GM12878 (cell line): ENCODE data around the gene FAM78A. TPM values are rescaled to one million over a fixed set of nuclear protein-coding genes. Genes with fewer than 3 reads are reported as not detected.

ENCODE experiments used
- ATAC-seq: fragments of 200-7000 bp; cut with Tn5 transposase; 3 replicates; pipeline ENCODE4 v1.9.1; 2020; ENCODE audit warnings: mild to moderate bottlenecking, moderate library complexity
- Bru-seq: library from RNA; stranded (reverse); fragments of 400-500 nt; gene quantifications from one replicate; lab custom pipeline; 2021; lab: Mats Ljungman, UMichigan
- BruChase-seq, 2 experiments: library from RNA; stranded (reverse); fragments of 400-500 nt; gene quantifications; one replicate each; lab custom pipeline; 2021; lab: Mats Ljungman, UMichigan
- BruUV-seq: library from RNA; stranded (reverse); fragments of 400-500 nt; replicated peaks from 2 replicates; lab custom pipeline; 2021; lab: Mats Ljungman, UMichigan
- CTCF ChIA-PET: fragments of 300-600 bp; sonication (Branson Sonifier 250); formaldehyde crosslinking; extraction: SDS; loops from one replicate; lab custom pipeline; 2021; ENCODE audit warnings: inconsistent platforms; lab: Yijun Ruan, JAX
- POLR2A ChIA-PET: fragments of 350-600 bp; formaldehyde crosslinking; extraction: SDS; loops from one replicate; lab custom pipeline; 2021; ENCODE audit warnings: inconsistent platforms; lab: Charles Lee
- RAD21 ChIA-PET: fragments of 300-600 bp; sonication (Branson Sonifier 250); formaldehyde crosslinking; loops from one replicate; lab custom pipeline; 2023; ENCODE audit warnings: antibody characterized with exemption; ENCODE audit not compliant: unreplicated experiment; lab: Charles Lee
- SMC1A ChIA-PET: fragments of 300-600 bp; sonication (Branson Sonifier 250); formaldehyde crosslinking; loops from one replicate; lab custom pipeline; 2023; ENCODE audit not compliant: unreplicated experiment, uncharacterized antibody; lab: Charles Lee
- DNase-seq: peaks from one replicate; pipeline ENCODE4 v3.0.0-alpha.2; 2011; ENCODE audit warnings: low read depth, low spot score
- FAIRE-seq: peaks from 3 replicates; lab custom pipeline; 2011; peaks lifted over from hg19 to GRCh38; lab: Jason Lieb, UNC
- H2AFZ ChIP-seq: 2 replicates; pipeline ENCODE4 v1.6.0; 2011; ENCODE audit warnings: low read depth, low read length, control low read depth; ENCODE audit not compliant: control insufficient read depth
- H3K27ac ChIP-seq: 2 replicates; pipeline ENCODE4 v1.5.1; 2011; ENCODE audit warnings: control low read depth; ENCODE audit not compliant: control insufficient read depth, insufficient read depth
- H3K27me3 ChIP-seq, 2 experiments: replicated peaks in 1 of 2; 2 replicates each; pipeline versions ENCODE4 v1.6.0 to v1.6.1; 2011; ENCODE audit warnings: low read length in 1 of 2; ENCODE audit not compliant: control insufficient read depth in 2 of 2, insufficient read depth in 2 of 2
- H3K36me3 ChIP-seq, 2 experiments: 2 replicates each; pipeline ENCODE4 v1.5.1; 2011; ENCODE audit warnings: low read length in 1 of 2; ENCODE audit not compliant: control insufficient read depth in 2 of 2, insufficient read depth in 2 of 2
- H3K4me1 ChIP-seq: 2 replicates; pipeline ENCODE4 v1.6.1; 2011; ENCODE audit warnings: mild to moderate bottlenecking, low read length, moderate library complexity, mixed read lengths; ENCODE audit not compliant: control insufficient read depth, insufficient read depth
- H3K4me2 ChIP-seq: 2 replicates; pipeline ENCODE4 v1.6.0; 2011; ENCODE audit warnings: control low read depth; ENCODE audit not compliant: control insufficient read depth, insufficient read depth
- H3K4me3 ChIP-seq: fragments of 200-600 bp; sonication (generic); 2 replicates; pipeline ENCODE4 v1.5.1; 2016
- H3K79me2 ChIP-seq: 2 replicates; pipeline ENCODE4 v1.6.0; 2011; ENCODE audit warnings: low read length; ENCODE audit not compliant: control insufficient read depth, insufficient read depth
- H3K9ac ChIP-seq: 2 replicates; pipeline ENCODE4 v1.8.0; 2011; ENCODE audit warnings: low read length, control low read depth, mixed read lengths; ENCODE audit not compliant: control insufficient read depth, insufficient read depth
- H3K9me3 ChIP-seq: replicated peaks from 3 replicates; pipeline ENCODE4 v1.5.1; 2011; ENCODE audit warnings: mild to moderate bottlenecking, low read length; ENCODE audit not compliant: control insufficient read depth, insufficient read depth
- H4K20me1 ChIP-seq: 2 replicates; pipeline ENCODE4 v1.6.0; 2011; ENCODE audit not compliant: control insufficient read depth, insufficient read depth
- BACH1 ChIP-seq: fragments of 450-650 bp; IDR thresholded peaks from 2 replicates; pipeline ENCODE4 v1.6.1; 2017; ENCODE audit warnings: mild to moderate bottlenecking, borderline replicate concordance
- LARP7 ChIP-seq: fragments of 450-650 bp; IDR thresholded peaks from 2 replicates; pipeline ENCODE4 v1.6.1; 2017; ENCODE audit warnings: mild to moderate bottlenecking
- NKRF ChIP-seq: fragments of 450-650 bp; conservative IDR thresholded peaks from 2 replicates; pipeline ENCODE4 v1.6.1; 2017; ENCODE audit warnings: mild to moderate bottlenecking, moderate library complexity
- SP1 ChIP-seq: IDR thresholded peaks from one replicate; pipeline ENCODE4 v1.6.1; 2011; ENCODE audit warnings: low read depth, low read length
- SPI1 ChIP-seq: IDR thresholded peaks from 2 replicates; pipeline ENCODE4 v1.6.1; 2011; ENCODE audit warnings: low read depth, mild to moderate bottlenecking, low read length, moderate library complexity, borderline replicate concordance; ENCODE audit not compliant: insufficient read depth
- ZNF217 ChIP-seq: fragments of 450-650 bp; IDR thresholded peaks from 2 replicates; pipeline ENCODE4 v1.6.1; 2017; ENCODE audit warnings: antibody characterized with exemption, mild to moderate bottlenecking
- WGBS: methylation state at CpG from one replicate; pipeline ENCODE4 v1.1.6; 2016; ENCODE audit warnings: low lambda C conversion rate; ENCODE audit not compliant: insufficient replicate concordance, insufficient coverage; ENCODE audit errors: missing lambda C conversion rate; 5-methylcytosine and 5-hydroxymethylcytosine counted together
- in situ Hi-C: fragments of 300-500 bp; cut with MboI; formaldehyde crosslinking; loops from 9 replicates; pipeline ENCODE4 v1.14.3; 2018; ENCODE audit warnings: mixed read lengths
- intact Hi-C: fragments of 100-400 bp; cut with micrococcal nuclease; formaldehyde crosslinking; loops from one replicate; pipeline ENCODE4 v1.14.2; 2022; ENCODE audit not compliant: unreplicated experiment
- long read RNA-seq, 2 experiments: library from polyadenylated mRNA; unstranded; transcript quantifications; one replicate each; pipeline ENCODE4 v2.0.0, GENCODE V29; 2019 to 2020
- polyA minus RNA-seq, 3 experiments: library from RNA; depleted of rRNA, polyadenylated mRNA; stranded (reverse); fragments of >200 nt; gene quantifications; 2 replicates each; pipeline ENCODE4 v1.2.3, GENCODE V29; 2011
- polyA plus RNA-seq, 11 experiments: library from polyadenylated mRNA; depleted of rRNA in 4 of 11; unstranded in 6 of 11; stranded (reverse) in 5 of 11; fragments of >200 nt; fragmentation: Nextera tagmentation in 4 of 11; fragmentation: Illumina TruSeq in 1 of 11; extraction: Ambion mirVana in 4 of 11; extraction: Trizol in 1 of 11; gene quantifications; 1 replicate in 1 of 11; 2 replicates in 10 of 11; pipeline versions ENCODE4 v1.2.1 to v1.2.3, GENCODE V29; 2011 to 2016; ENCODE audit warnings: inconsistent platforms in 2 of 11, missing spikeins in 2 of 11, low read depth in 1 of 11
- total RNA-seq, 4 experiments: library from RNA; depleted of rRNA in 3 of 4; stranded (reverse); fragments of >200 nt in 3 of 4; fragmentation: Illumina TruSeq in 1 of 4; extraction: Trizol in 1 of 4; gene quantifications; 2 replicates each; pipeline versions ENCODE4 v1.2.1 to v1.2.3, GENCODE V29; 2013 to 2021
- TF ChIP-seq, protein P1 (sequence below), 3 experiments: IDR thresholded peaks in 2 of 3; conservative IDR thresholded peaks in 1 of 3; 2 replicates each; pipeline ENCODE4 v1.5.1; 2011; ENCODE audit warnings: low read depth in 3 of 3, low read length in 3 of 3, mild to moderate bottlenecking in 3 of 3, control low read depth in 2 of 3, moderate library complexity in 2 of 3, inconsistent platforms in 1 of 3, mixed read lengths in 1 of 3; ENCODE audit not compliant: control insufficient read depth in 2 of 3, insufficient read depth in 1 of 3; ENCODE audit errors: extremely low read depth in 1 of 3
- TF ChIP-seq, protein P2 (sequence below): fragments of 450-650 bp; IDR thresholded peaks from 2 replicates; pipeline ENCODE4 v1.6.1; 2017; ENCODE audit warnings: antibody characterized with exemption, mild to moderate bottlenecking, moderate library complexity

Gene FAM78A, protein sequence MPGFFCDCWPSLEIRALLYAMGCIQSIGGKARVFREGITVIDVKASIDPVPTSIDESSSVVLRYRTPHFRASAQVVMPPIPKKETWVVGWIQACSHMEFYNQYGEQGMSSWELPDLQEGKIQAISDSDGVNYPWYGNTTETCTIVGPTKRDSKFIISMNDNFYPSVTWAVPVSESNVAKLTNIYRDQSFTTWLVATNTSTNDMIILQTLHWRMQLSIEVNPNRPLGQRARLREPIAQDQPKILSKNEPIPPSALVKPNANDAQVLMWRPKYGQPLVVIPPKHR
- 21.7 and 24.1 TPM in 2 replicates for total RNA-seq (2013; cell fraction: nucleolus; rRNA removed)
- total RNA-seq (2014; rRNA removed), result 19.2 and 20.1 TPM in 2 replicates
- 10.5 and 11.0 TPM in 2 replicates for total RNA-seq (2014; rRNA removed; fragmentation: Illumina TruSeq; extraction: Trizol)
- total RNA-seq (2021), result 25.1 and 25.4 TPM in 2 replicates
- polyA plus RNA-seq (2011; ENCODE audit: low read depth), result 4.4 TPM
- polyA plus RNA-seq (2011; rRNA removed), result 13.7 and 32.5 TPM in 2 replicates
- polyA plus RNA-seq (2011; cell fraction: cytosol; rRNA removed), result 31.2 and 49.8 TPM in 2 replicates
- polyA plus RNA-seq (2011; cell fraction: nucleus; rRNA removed), result 42.4 and 44.6 TPM in 2 replicates
- polyA plus RNA-seq (2012), result 14.3 and 17.2 TPM in 2 replicates
- 5.4 and 13.4 TPM in 2 replicates for polyA plus RNA-seq (2014; fragmentation: Illumina TruSeq; extraction: Trizol)
- under 1 TPM; 0.18 to 0.66 TPM for polyA plus RNA-seq (2014; fragmentation: Nextera tagmentation; extraction: Ambion mirVana)
- 19.4 and 23.5 TPM in 2 replicates for polyA plus RNA-seq (2014; rRNA removed)
- 10 to 100 TPM in 1 of 2 experiments, 1 to 10 TPM in 1; 6.7 to 10.1 TPM for polyA plus RNA-seq (2016; fragmentation: Nextera tagmentation; extraction: Ambion mirVana)
- 21.5 and 25.7 TPM in 2 replicates for polyA minus RNA-seq (2011; rRNA and poly(A)+ RNA removed)
- 19.4 and 22.6 TPM in 2 replicates for polyA minus RNA-seq (2011; cell fraction: cytosol; rRNA and poly(A)+ RNA removed)
- polyA minus RNA-seq (2011; cell fraction: nucleus; rRNA and poly(A)+ RNA removed), result 7.4 and 15.1 TPM in 2 replicates
- percentile 72 among the genes with signal in this experiment for Bru-seq, nascent RNA
- percentile 71 among the genes with signal in this experiment for BruChase-seq, experiment 1, labeled RNA remaining after a 6-hour chase
- BruChase-seq, experiment 2, labeled RNA remaining after a 2-hour chase, result percentile 75 among the genes with signal in this experiment
- long read RNA-seq, experiment 1, transcript FAM78A-203 (2 exons, 3,966 nt), result major isoform, 7 of 11 reads
- long read RNA-seq, experiment 1, partial matches to known transcripts, result 0 of 11 reads
- long read RNA-seq, experiment 1, other reads (novel, unspliced or antisense), result 4 of 11 reads
- long read RNA-seq, experiment 2, partial matches to known transcripts, result 0 of 6 reads
- long read RNA-seq, experiment 2, other reads (novel, unspliced or antisense), result 4 of 6 reads

DNA sequence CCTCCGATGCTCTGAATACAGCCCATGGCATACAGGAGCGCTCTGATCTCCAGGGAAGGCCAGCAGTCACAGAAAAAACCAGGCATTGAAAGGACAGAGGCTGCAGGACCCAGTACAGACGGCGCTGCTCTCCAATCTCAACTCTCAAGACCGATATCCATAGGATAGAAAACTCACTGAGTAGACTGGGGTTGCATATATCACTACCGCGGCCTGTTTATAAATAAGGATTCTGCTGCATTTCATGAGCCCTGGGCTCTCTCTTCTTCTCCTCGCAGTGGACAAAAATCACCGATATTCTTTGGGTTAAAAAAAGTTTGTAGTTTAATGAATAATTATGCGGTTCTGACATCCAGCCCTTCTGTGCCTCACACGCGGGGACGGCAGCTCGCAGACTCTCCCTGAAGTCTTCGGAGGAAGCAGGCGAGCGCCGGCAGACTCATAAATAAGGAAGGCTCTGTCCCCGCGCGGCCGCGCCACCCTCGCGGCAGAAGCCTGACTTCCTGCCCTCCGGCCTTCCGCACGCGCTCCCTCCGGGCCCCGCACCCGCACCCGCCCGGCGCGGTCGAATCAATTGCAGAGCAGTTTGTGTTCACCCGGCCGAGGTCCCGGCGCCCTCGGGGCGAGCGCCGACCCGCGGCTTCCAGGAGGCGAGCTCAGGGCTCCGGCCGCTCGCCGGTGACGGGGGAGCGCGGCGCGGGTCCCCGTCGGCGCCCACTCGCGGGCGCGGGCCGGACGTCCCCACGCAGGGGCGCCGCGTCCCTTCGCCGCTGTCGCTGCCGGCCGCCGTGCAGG is at the start of gene FAM78A:
Gene FAM78A (minus strand): TSS at position 417 of the 795 bp plus-strand sequence. CDS start 331 bp downstream, at position 86.
- peak within 1 kb of the TSS; percentile 68 for H2AFZ ChIP-seq
- WGBS, result 1% methylated on average over 49 of the region's 76 CpGs
- no peaks in the 10 kb centered on the region for H4K20me1 ChIP-seq
- POLR2A ChIA-PET, result interaction anchor here (11.3 kb wide), 1 partner anchor 22 kb away, joined by 267 read pairs; no protein-coding TSS in a partner anchor
- DNase-seq (no peak), ATAC-seq (peak; percentile 3), FAIRE-seq (peak; percentile 7)
- RAD21 ChIA-PET, result interaction anchor here (3.3 to 11.6 kb wide), 2 partner anchors 21 to 97 kb away, joined by 35 to 181 read pairs; no protein-coding TSS in a partner anchor
- peak within 1 kb of the TSS; percentile 97 for H3K9ac ChIP-seq
- no peaks in the 10 kb centered on the region; a peak in 2 of 4 replicates for H3K27me3 ChIP-seq
- H3K9me3 ChIP-seq, result no peaks in the 10 kb centered on the region
- in situ Hi-C loops, result no loop called here
- H3K4me2 ChIP-seq, result peak within 1 kb of the TSS; percentile 100
- no peaks in the 10 kb centered on the region for H3K36me3 ChIP-seq
- intact Hi-C loops, result loop anchor here (1.0 kb wide), 1 partner anchor 24 kb away; no protein-coding TSS in a partner anchor
- peak within 1 kb of the TSS; percentile 99 for H3K4me3 ChIP-seq
- BruUV-seq, result TSS peak; percentile 55
- H3K27ac ChIP-seq, result peak within 1 kb of the TSS; percentile 99
- CTCF ChIA-PET, result interaction anchor here (0.6 to 9.8 kb wide), 4 partner anchors 22 to 293 kb away, joined by 3 to 151 read pairs (median 33); no protein-coding TSS in a partner anchor
- peaks cover 21% of the 10 kb centered on the region for H3K4me1 ChIP-seq
- SMC1A ChIA-PET, result interaction anchor here (1.3 to 7.9 kb wide), 3 partner anchors 22 to 95 kb away, joined by 3 to 154 read pairs (median 3); no protein-coding TSS in a partner anchor
- peaks cover 59% of the 10 kb centered on the region for H3K79me2 ChIP-seq
- TF ChIP-seq NKRF (0 out of 2 replicates have a peak, but pooled peaks have one; percentile 29), ZNF217 (peak; percentile 36; the same call in 1 of the 2 replicates), SP1 (no peak), BACH1 (peak; percentile 81; the same call in 1 of the 2 replicates), LARP7 (peak; percentile 83; the same call in 1 of the 2 replicates), SPI1 (peak; percentile 34; the same call in 1 of the 2 replicates)
- TF ChIP-seq, protein P1, sequence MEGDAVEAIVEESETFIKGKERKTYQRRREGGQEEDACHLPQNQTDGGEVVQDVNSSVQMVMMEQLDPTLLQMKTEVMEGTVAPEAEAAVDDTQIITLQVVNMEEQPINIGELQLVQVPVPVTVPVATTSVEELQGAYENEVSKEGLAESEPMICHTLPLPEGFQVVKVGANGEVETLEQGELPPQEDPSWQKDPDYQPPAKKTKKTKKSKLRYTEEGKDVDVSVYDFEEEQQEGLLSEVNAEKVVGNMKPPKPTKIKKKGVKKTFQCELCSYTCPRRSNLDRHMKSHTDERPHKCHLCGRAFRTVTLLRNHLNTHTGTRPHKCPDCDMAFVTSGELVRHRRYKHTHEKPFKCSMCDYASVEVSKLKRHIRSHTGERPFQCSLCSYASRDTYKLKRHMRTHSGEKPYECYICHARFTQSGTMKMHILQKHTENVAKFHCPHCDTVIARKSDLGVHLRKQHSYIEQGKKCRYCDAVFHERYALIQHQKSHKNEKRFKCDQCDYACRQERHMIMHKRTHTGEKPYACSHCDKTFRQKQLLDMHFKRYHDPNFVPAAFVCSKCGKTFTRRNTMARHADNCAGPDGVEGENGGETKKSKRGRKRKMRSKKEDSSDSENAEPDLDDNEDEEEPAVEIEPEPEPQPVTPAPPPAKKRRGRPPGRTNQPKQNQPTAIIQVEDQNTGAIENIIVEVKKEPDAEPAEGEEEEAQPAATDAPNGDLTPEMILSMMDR (IDR thresholded peaks at IDR 0.05 in 2 of 3, conservative IDR thresholded peaks at IDR 0.05 in 1 of 3; ENCODE audit: control insufficient read depth in 2 of 3, extremely low read depth in 1 of 3, insufficient read depth in 1 of 3, low read depth in 3 of 3, low read length in 3 of 3), result peak in 2 of 3 experiments; percentile 10 to 21; a peak in 3 of 6 replicates
- TF ChIP-seq, protein P2, sequence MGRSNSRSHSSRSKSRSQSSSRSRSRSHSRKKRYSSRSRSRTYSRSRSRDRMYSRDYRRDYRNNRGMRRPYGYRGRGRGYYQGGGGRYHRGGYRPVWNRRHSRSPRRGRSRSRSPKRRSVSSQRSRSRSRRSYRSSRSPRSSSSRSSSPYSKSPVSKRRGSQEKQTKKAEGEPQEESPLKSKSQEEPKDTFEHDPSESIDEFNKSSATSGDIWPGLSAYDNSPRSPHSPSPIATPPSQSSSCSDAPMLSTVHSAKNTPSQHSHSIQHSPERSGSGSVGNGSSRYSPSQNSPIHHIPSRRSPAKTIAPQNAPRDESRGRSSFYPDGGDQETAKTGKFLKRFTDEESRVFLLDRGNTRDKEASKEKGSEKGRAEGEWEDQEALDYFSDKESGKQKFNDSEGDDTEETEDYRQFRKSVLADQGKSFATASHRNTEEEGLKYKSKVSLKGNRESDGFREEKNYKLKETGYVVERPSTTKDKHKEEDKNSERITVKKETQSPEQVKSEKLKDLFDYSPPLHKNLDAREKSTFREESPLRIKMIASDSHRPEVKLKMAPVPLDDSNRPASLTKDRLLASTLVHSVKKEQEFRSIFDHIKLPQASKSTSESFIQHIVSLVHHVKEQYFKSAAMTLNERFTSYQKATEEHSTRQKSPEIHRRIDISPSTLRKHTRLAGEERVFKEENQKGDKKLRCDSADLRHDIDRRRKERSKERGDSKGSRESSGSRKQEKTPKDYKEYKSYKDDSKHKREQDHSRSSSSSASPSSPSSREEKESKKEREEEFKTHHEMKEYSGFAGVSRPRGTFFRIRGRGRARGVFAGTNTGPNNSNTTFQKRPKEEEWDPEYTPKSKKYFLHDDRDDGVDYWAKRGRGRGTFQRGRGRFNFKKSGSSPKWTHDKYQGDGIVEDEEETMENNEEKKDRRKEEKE, result peak; percentile 59; the same call in 1 of the 2 replicates
